Stomach (tissue), 9 donors: Measurements from ENCODE around the gene FBXW11. TPM values are rescaled to one million over a fixed set of nuclear protein-coding genes. Genes with fewer than 3 reads are reported as not detected.

Experiments
- DNase-seq, 2 donors: peaks; one replicate each; pipeline versions ENCODE4 v3.0.0 to v3.0.0-alpha.2; 2013 to 2019
- H3K27ac ChIP-seq, 5 donors: fragments of 200-600 bp in 4 of 5; sonication (generic) in 4 of 5; one replicate each; pipeline ENCODE4 v1.5.1; 2013 to 2019; ENCODE audit warnings: mild to moderate bottlenecking in 1 of 5, moderate library complexity in 1 of 5
- H3K27me3 ChIP-seq, 3 donors: fragments of 200-600 bp; sonication (generic); one replicate each; pipeline ENCODE4 v1.5.1; 2017 to 2019; ENCODE audit warnings: mixed run types in 1 of 3
- H3K36me3 ChIP-seq, 4 donors: fragments of 200-600 bp; sonication (generic); 1 replicate in 3 of 4; 2 replicates in 1 of 4; pipeline ENCODE4 v1.5.1; 2016 to 2019
- H3K4me1 ChIP-seq, 4 donors: fragments of 200-600 bp; sonication (generic); one replicate each; pipeline ENCODE4 v1.5.1; 2016 to 2019
- H3K4me3 ChIP-seq, 4 donors: fragments of 200-600 bp; sonication (generic) in 3 of 4; one replicate each; pipeline ENCODE4 v1.5.1; 2016 to 2019; ENCODE audit warnings: mild to moderate bottlenecking in 1 of 4
- H3K9me3 ChIP-seq, 4 donors: fragments of 200-600 bp; sonication (generic); one replicate each; pipeline ENCODE4 v1.5.1; 2016 to 2019
- EP300 ChIP-seq: sonication (generic); formaldehyde crosslinking; IDR thresholded peaks from one replicate; pipeline ENCODE4 v1.6.1; 2017; ENCODE audit warnings: antibody characterized with exemption
- POLR2A ChIP-seq, 4 donors: fragments of 450-650 bp; IDR thresholded peaks; one replicate each; pipeline ENCODE4 v1.6.1; 2016; ENCODE audit warnings: antibody characterized with exemption in 4 of 4, control low read depth in 2 of 4, mild to moderate bottlenecking in 1 of 4, moderate library complexity in 1 of 4
- POLR2AphosphoS5 ChIP-seq, 3 donors: sonication (generic); formaldehyde crosslinking; IDR thresholded peaks; one replicate each; pipeline ENCODE4 v1.6.1; 2016; ENCODE audit warnings: antibody characterized with exemption in 3 of 3
- WGBS, 5 donors: extraction: QIAGEN DNeasy Blood & Tissue Kit in 3 of 5; methylation state at CpG; one replicate each; pipeline versions ENCODE4 v1.1.5 to v1.1.7; 2013 to 2018; 5-methylcytosine and 5-hydroxymethylcytosine counted together
- intact Hi-C: fragments of 100-400 bp; cut with DNase I; formaldehyde crosslinking; loops from one replicate; pipeline ENCODE4 v1.15.1; 2023; ENCODE audit warnings: low total_unique reads
- polyA plus RNA-seq, 3 donors: library from polyadenylated mRNA; stranded (reverse); fragments of 200-250 nt; gene quantifications; one replicate each; pipeline ENCODE4 v1.2.3, GENCODE V29; 2013
- total RNA-seq, 5 donors: library from RNA; depleted of rRNA; stranded (reverse); fragments of >200 nt; gene quantifications; one replicate each; pipeline versions ENCODE4 v1.1.0 to v1.2.3, GENCODE V29; 2014 to 2016
- TF ChIP-seq, protein P1 (sequence below), 7 experiments: fragments of 450-650 bp in 4 of 7; fragments of 200-600 bp in 3 of 7; sonication (generic) in 3 of 7; IDR thresholded peaks; one replicate each; pipeline ENCODE4 v1.5.1; 2016 to 2019; ENCODE audit warnings: antibody characterized with exemption in 7 of 7, control low read depth in 2 of 7, mild to moderate bottlenecking in 1 of 7
- donor health status: healthy with polysubstance abuse.
- donor health status: Bipolar disorder and iron deficiency.
- donor health status: healthy.

FBXW11 gene
- total and polyA plus RNA-seq, 8 donors: 4.3 to 117 (median 25.5) TPM

DNA sequence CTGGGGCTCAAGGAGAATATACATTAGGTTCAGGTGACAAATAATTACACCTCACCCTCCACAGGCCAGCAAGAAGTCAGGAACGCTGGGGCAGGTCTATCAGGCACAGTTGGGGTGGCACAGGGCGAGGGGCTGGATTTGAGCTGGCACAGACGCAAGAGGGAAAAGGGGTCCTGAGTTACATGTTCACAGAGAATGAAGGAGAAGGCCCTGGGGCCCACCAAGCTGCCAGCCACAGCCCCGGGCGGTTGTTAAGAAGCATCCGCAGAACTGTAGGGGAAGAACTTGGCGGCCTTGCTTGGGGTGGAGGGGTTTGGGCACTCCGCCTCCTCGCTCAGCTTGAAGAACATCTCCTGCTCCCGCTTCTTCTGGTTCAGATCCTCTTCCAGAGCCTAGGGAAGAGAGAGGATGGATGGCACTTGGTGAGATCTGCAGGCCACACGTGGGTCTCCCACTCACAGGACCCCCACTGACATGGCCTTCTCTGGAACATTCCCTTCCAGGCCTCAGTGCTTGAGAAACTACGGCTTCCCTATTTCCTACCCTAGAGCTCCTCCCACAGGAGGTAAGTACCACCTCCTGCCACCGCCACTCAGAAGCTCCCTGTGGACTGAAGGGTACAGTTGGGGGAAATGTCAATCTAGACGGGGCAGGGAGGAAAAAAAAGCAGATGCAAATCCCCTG, 38.3 kb upstream of the FBXW11 start:
- intact Hi-C loops: no loop called here
- no peak for DNase-seq
- Histone ChIP-seq H3K27me3 (no peaks in the 10 kb centered on the region), H3K9me3 (no peaks in the 10 kb centered on the region), H3K36me3 (peaks cover 18 to 60% (median 36%) of the 10 kb centered on the region in 4 donors), H3K4me3 (no peak overlapping the region), H3K27ac (no peak overlapping the region), H3K4me1 (peaks cover 0 to 5% (median 2%) of the 10 kb centered on the region in 4 donors)
- TF ChIP-seq POLR2AphosphoS5 (IDR thresholded peaks at IDR 0.05) (no peak), EP300 (no peak), POLR2A (IDR thresholded peaks at IDR 0.05) (no peak)
- TF ChIP-seq, protein P1, sequence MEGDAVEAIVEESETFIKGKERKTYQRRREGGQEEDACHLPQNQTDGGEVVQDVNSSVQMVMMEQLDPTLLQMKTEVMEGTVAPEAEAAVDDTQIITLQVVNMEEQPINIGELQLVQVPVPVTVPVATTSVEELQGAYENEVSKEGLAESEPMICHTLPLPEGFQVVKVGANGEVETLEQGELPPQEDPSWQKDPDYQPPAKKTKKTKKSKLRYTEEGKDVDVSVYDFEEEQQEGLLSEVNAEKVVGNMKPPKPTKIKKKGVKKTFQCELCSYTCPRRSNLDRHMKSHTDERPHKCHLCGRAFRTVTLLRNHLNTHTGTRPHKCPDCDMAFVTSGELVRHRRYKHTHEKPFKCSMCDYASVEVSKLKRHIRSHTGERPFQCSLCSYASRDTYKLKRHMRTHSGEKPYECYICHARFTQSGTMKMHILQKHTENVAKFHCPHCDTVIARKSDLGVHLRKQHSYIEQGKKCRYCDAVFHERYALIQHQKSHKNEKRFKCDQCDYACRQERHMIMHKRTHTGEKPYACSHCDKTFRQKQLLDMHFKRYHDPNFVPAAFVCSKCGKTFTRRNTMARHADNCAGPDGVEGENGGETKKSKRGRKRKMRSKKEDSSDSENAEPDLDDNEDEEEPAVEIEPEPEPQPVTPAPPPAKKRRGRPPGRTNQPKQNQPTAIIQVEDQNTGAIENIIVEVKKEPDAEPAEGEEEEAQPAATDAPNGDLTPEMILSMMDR (IDR thresholded peaks at IDR 0.05): no peak
- 85 to 92% (median 90%) methylated on average over 14 of the region's 14 CpGs for WGBS, 5 donors

DNA sequence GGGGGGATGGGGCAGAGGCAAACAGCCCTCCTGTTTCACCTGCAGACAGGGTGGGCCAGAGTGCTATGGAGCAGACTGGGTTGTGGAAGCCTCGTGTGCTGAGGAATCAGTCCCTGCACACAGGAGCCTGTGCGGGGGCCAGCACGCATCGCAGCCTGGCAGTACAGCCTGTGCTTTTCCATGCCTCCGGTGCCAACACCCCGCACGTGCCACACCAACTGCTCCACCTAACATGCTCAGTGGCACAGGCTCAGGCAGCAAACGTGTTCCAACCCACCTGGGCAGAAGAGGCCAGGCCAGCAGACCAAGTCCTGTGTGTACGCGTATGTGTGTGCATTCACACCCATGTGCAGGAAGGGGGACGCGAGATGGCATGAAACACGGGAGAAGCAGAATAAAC, 37.4 kb upstream of the FBXW11 start:
- Histone ChIP-seq H3K9me3 (no peaks in the 10 kb centered on the region), H3K4me3 (no peak overlapping the region), H3K27ac (no peak overlapping the region), H3K36me3 (peaks cover 18 to 51% (median 31%) of the 10 kb centered on the region in 4 donors), H3K4me1 (peaks cover 0 to 6% (median 2%) of the 10 kb centered on the region in 4 donors), H3K27me3 (no peaks in the 10 kb centered on the region)
- intact Hi-C loops: no loop called here
- TF ChIP-seq, protein P1 (IDR thresholded peaks at IDR 0.05): no peak
- no peak for TF ChIP-seq EP300
- no peak for TF ChIP-seq POLR2AphosphoS5 (IDR thresholded peaks at IDR 0.05)
- TF ChIP-seq POLR2A (IDR thresholded peaks at IDR 0.05): no peak
- WGBS, 5 donors: 74 to 86% (median 80%) methylated on average over 13 of the region's 13 CpGs
- no peak for DNase-seq

DNA sequence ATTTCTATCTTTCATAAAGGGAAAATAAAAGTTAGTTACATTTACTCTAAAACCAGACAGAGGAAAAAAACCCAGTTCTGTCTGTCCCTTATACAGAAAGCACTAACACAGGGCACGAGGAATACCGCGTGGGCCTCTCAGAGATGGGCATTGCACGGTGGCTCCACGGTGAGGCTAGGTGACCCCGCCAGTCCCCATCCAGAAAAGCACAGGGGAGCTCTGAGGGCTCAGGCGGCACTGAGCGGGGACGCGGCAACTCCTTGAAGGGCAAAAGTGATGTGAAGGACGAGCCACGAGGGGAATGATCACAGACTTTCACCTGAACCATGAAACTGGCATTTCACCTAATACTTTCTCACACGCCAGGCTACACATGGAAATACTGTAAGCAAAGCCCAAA, 35.7 kb upstream of the FBXW11 start:
- Histone ChIP-seq H3K27ac (no peak overlapping the region), H3K36me3 (peaks cover 18 to 34% (median 24%) of the 10 kb centered on the region in 4 donors), H3K27me3 (no peaks in the 10 kb centered on the region), H3K4me1 (peaks cover 0 to 6% (median 2%) of the 10 kb centered on the region in 4 donors), H3K4me3 (no peak overlapping the region), H3K9me3 (no peaks in the 10 kb centered on the region)
- WGBS, 5 donors: 85 to 90% (median 86%) methylated on average over 13 of the region's 13 CpGs
- TF ChIP-seq, protein P1 (IDR thresholded peaks at IDR 0.05): no peak
- TF ChIP-seq POLR2A (IDR thresholded peaks at IDR 0.05) (no peak), POLR2AphosphoS5 (IDR thresholded peaks at IDR 0.05) (no peak), EP300 (no peak)
- intact Hi-C loops: no loop called here
- no peak for DNase-seq

DNA sequence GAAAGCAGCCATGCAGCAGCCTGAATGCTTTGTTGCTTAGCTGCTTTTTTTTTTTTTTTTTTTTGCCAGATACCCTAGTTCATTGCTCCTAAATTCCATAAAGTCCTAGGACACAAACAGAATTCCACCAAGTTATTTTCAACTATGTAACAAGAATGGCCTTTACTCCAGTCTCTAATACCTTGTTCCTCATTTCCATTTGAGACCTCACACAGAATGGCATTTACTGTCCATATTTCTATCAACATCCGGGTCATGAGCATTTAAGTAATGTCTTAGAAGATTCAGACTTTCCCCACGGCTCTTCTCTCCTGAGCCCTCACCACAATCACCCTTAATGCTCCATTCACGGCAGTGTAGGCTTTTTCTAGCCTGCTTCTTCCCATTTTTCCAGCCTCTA, 31.7 kb upstream of the FBXW11 start:
- DNase-seq: no peak
- TF ChIP-seq, protein P1 (IDR thresholded peaks at IDR 0.05): no peak
- TF ChIP-seq POLR2A (IDR thresholded peaks at IDR 0.05) (no peak), EP300 (no peak), POLR2AphosphoS5 (IDR thresholded peaks at IDR 0.05) (no peak)
- H3K4me3 ChIP-seq: no peak overlapping the region
- H3K4me1 ChIP-seq: peaks cover 0 to 6% (median 2%) of the 10 kb centered on the region in 4 donors
- no peak overlapping the region for H3K27ac ChIP-seq
- 76 to 92% (median 90%) methylated on average over 3 of the region's 3 CpGs for WGBS, 5 donors
- peaks cover 0 to 4% (median 2%) of the 10 kb centered on the region in 4 donors for H3K36me3 ChIP-seq
- H3K27me3 ChIP-seq: no peaks in the 10 kb centered on the region
- H3K9me3 ChIP-seq: no peaks in the 10 kb centered on the region
- intact Hi-C loops: loop anchor here (2.0 kb wide), 1 partner anchor 131 kb away; no protein-coding TSS in a partner anchor
